Stomach smooth muscle (tissue), 2 donors: ENCODE measurements around the gene ACER2.

ENCODE experiments used
- H3K27ac ChIP-seq: one replicate; pipeline ENCODE4 v1.7.0; 2013; ENCODE audit warnings: mild to moderate bottlenecking, low read length, inconsistent platforms
- H3K27me3 ChIP-seq, 2 donors: one replicate each; pipeline ENCODE4 v1.7.0; 2013; ENCODE audit warnings: low read length in 2 of 2; ENCODE audit not compliant: insufficient read depth in 2 of 2, control insufficient read depth in 1 of 2
- H3K36me3 ChIP-seq, 2 donors: one replicate each; pipeline ENCODE4 v1.7.0; 2013; ENCODE audit warnings: low read length in 2 of 2; ENCODE audit not compliant: control insufficient read depth in 2 of 2, insufficient read depth in 2 of 2
- H3K4me1 ChIP-seq: one replicate; pipeline ENCODE4 v1.7.0; 2013; ENCODE audit warnings: low read length; ENCODE audit not compliant: control insufficient read depth, insufficient read depth
- H3K4me3 ChIP-seq, 2 donors: one replicate each; pipeline ENCODE4 v1.7.0; 2013; ENCODE audit warnings: low read length in 2 of 2
- H3K9ac ChIP-seq, 2 donors: one replicate each; pipeline ENCODE4 v1.7.0; 2013; ENCODE audit warnings: low read length in 2 of 2, mild to moderate bottlenecking in 1 of 2
- H3K9me3 ChIP-seq, 2 donors: one replicate each; pipeline ENCODE4 v1.7.0; 2013; ENCODE audit warnings: low read length in 2 of 2; ENCODE audit not compliant: control insufficient read depth in 2 of 2
- donor health status: healthy.
- donor health status: Pancreatic carcinoma.

The ACER2 gene

GRCh38 chr9:19469271-19469670 lies 60.5 kb downstream of the ACER2 start:
- H3K27ac ChIP-seq = no peak overlapping the region
- H3K9ac ChIP-seq = no peak overlapping the region
- no peak overlapping the region for H3K4me3 ChIP-seq
- peaks cover 6% of the 10 kb centered on the region for H3K4me1 ChIP-seq
- H3K36me3 ChIP-seq = no peaks in the 10 kb centered on the region
- no peaks in the 10 kb centered on the region for H3K27me3 ChIP-seq
- H3K9me3 ChIP-seq = no peaks in the 10 kb centered on the region

DNA sequence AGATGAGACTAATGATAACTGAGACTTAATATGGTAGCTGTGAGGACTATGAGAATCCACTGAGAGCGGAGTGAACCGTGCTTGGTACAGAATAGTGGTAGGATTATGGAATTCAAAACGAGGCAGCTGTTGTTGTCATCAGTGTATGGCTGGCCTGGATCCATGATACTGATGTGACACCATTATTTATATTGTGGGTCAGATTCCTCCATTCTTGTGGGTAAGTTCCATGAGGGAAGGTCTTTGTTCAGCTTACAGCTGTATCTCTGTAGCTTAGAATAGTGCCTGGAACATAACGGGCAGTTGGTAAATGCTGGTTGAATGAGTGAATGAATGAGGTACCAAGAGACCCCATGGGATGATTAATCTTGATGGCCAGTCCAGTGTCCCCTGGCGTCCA lies 61.8 kb downstream of the ACER2 start:
- no peak overlapping the region for H3K27ac ChIP-seq
- no peaks in the 10 kb centered on the region for H3K9me3 ChIP-seq
- H3K4me3 ChIP-seq = no peak overlapping the region
- H3K36me3 ChIP-seq = no peaks in the 10 kb centered on the region
- H3K9ac ChIP-seq = no peak overlapping the region
- no peaks in the 10 kb centered on the region for H3K4me1 ChIP-seq
- no peaks in the 10 kb centered on the region for H3K27me3 ChIP-seq

GRCh38 chr9:19470981-19471650 lies 62.3 kb downstream of the ACER2 start:
- H3K9ac ChIP-seq = no peak overlapping the region
- no peak overlapping the region for H3K4me3 ChIP-seq
- no peaks in the 10 kb centered on the region for H3K9me3 ChIP-seq
- H3K4me1 ChIP-seq = no peaks in the 10 kb centered on the region
- H3K27me3 ChIP-seq = no peaks in the 10 kb centered on the region
- no peaks in the 10 kb centered on the region for H3K36me3 ChIP-seq
- no peak overlapping the region for H3K27ac ChIP-seq

- H3K9ac ChIP-seq = no peak overlapping the region
- H3K27ac ChIP-seq = no peak overlapping the region
- H3K4me1 ChIP-seq = no peaks in the 10 kb centered on the region
- no peaks in the 10 kb centered on the region for H3K36me3 ChIP-seq
- peak overlapping the region in 1 of 2 donors; percentile 47 for H3K4me3 ChIP-seq
- H3K27me3 ChIP-seq = no peaks in the 10 kb centered on the region
- no peaks in the 10 kb centered on the region for H3K9me3 ChIP-seq
Observed at GRCh38 chr9:19471737-19472648, 63.2 kb downstream of the ACER2 start.

DNA sequence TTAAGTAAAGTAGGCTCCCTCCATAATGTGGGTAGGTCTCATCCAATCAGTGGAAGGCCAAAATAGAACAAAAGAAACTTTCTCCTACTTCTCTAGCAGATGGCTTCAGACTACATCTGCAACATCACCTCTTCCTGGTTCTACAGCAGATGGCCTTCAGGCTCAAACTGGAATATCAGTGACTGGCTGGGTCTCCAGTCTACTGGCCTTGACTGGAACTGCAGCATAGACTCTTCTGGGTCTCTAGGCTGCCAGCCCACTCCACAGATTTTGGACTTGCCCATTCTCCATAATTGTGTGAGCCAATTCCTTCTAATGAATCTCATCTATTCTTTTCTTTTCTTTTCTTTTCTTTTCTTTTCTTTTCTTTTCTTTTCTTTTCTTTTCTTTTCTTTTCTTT lies 64.8 kb downstream of the ACER2 start:
- Histone ChIP-seq H3K27me3 (no peaks in the 10 kb centered on the region), H3K9ac (no peak overlapping the region), H3K4me3 (no peak overlapping the region), H3K36me3 (no peaks in the 10 kb centered on the region), H3K27ac (no peak overlapping the region), H3K9me3 (no peaks in the 10 kb centered on the region), H3K4me1 (no peaks in the 10 kb centered on the region)

DNA sequence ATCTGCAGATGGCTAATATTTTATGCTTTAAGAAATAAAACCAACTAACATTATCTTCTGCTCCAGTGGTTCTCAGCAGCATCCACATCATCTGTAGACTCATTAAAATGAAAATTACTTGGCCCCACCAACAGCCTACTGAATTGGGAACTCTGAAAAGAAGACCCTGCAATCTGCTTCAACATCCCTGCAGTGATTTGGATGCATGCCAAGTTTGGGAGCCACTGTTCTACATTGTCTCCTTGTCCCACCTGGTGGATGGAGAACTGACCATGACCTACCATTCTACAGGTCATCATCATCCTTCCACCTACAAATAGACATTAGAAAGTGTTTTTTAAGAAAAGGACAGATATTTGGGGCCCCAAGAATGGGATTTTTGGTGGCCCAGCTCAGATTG lies 71.1 kb downstream of the ACER2 start:
- Histone ChIP-seq H3K9me3 (no peaks in the 10 kb centered on the region), H3K27ac (no peak overlapping the region), H3K4me3 (no peak overlapping the region), H3K4me1 (no peaks in the 10 kb centered on the region), H3K9ac (no peak overlapping the region), H3K36me3 (no peaks in the 10 kb centered on the region), H3K27me3 (no peaks in the 10 kb centered on the region)

- no peak overlapping the region for H3K4me3 ChIP-seq
- H3K4me1 ChIP-seq = no peaks in the 10 kb centered on the region
- no peak overlapping the region for H3K9ac ChIP-seq
- H3K27me3 ChIP-seq = no peaks in the 10 kb centered on the region
- H3K27ac ChIP-seq = no peak overlapping the region
- H3K36me3 ChIP-seq = no peaks in the 10 kb centered on the region
- no peaks in the 10 kb centered on the region for H3K9me3 ChIP-seq
Observed at GRCh38 chr9:19480345-19480744, 71.5 kb downstream of the ACER2 start.

GRCh38 chr9:19481121-19481870 lies 72.5 kb downstream of the ACER2 start:
- no peak overlapping the region for H3K4me3 ChIP-seq
- no peaks in the 10 kb centered on the region for H3K9me3 ChIP-seq
- no peaks in the 10 kb centered on the region for H3K4me1 ChIP-seq
- H3K9ac ChIP-seq = no peak overlapping the region
- no peak overlapping the region for H3K27ac ChIP-seq
- H3K27me3 ChIP-seq = no peaks in the 10 kb centered on the region
- no peaks in the 10 kb centered on the region for H3K36me3 ChIP-seq

DNA sequence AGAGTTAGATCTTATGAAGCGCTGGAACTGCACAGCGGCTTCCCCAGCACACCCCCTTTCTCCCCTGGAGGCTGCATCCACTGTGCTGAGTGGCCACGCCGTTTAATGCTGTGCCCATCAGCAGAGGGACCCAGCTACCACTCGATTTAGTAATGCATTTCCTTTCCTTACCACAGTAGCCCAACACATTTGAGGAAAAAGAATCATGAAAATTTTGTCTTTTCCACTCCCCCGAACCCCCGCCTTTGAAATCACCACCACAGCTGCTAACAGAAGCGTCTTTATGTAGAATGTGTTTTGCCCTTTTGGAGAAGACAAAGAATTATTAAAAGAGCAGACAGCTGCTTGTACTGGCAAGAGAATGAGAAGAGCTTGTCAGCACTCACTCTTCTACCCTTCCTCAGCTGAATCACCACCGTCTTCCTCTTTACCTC lies 73.2 kb downstream of the ACER2 start:
- Histone ChIP-seq H3K36me3 (no peaks in the 10 kb centered on the region), H3K9ac (no peak overlapping the region), H3K4me1 (no peaks in the 10 kb centered on the region), H3K4me3 (no peak overlapping the region), H3K27me3 (no peaks in the 10 kb centered on the region), H3K27ac (no peak overlapping the region), H3K9me3 (no peaks in the 10 kb centered on the region)

DNA sequence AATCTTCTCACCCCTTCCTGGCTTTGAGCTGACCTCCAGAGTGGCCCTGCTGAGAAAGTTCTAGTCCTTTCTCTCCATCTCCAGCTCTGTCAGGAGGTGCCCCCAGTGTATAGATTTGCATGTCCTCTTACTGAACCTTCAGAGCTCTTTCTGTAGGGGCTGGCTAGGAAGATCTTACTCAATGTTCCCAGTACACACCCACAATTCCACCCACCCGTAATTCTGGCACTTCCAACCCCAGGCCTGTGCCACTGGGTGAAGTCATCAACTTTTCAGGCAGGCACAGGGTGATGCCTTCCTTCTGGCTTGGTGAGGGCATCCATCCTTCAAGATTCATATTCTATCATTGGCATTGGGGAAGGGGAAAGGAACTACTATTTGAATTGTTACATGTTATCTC lies 75.9 kb downstream of the ACER2 start:
- no peaks in the 10 kb centered on the region for H3K36me3 ChIP-seq
- no peak overlapping the region for H3K27ac ChIP-seq
- H3K27me3 ChIP-seq = no peaks in the 10 kb centered on the region
- no peak overlapping the region for H3K9ac ChIP-seq
- H3K4me1 ChIP-seq = no peaks in the 10 kb centered on the region
- no peak overlapping the region for H3K4me3 ChIP-seq
- H3K9me3 ChIP-seq = no peaks in the 10 kb centered on the region
